Measurements from ENCODE around the gene PHACTR4. TPM values are rescaled to one million over a fixed set of nuclear protein-coding genes. Genes with fewer than 3 reads are reported as not detected.
"Not testable (repeated sequence)": the region's sequence is repeated elsewhere in the genome, so short reads cannot be mapped to it uniquely, and the experiment has no call there.

Gene PHACTR4
- total RNA-seq, 2 donors from 2014 or later, result 20.9 to 23.9 TPM

GRCh38 chr1:28421744-28422143 lies 52.2 kb downstream of the PHACTR4 start:
- no peak overlapping the region for H3K4me3 Mint-ChIP-seq
- ATAC-seq, result no peak
- H3K9me3 ChIP-seq (ENCODE audit: control insufficient read depth, low read length, poor library complexity, severe bottlenecking), result no peaks in the 10 kb centered on the region
- no peak overlapping the region for H3K27ac Mint-ChIP-seq
- H3K4me1 Mint-ChIP-seq, result peaks cover 7% of the 10 kb centered on the region
- no peak for DNase-seq
- no peaks in the 10 kb centered on the region for H3K36me3 Mint-ChIP-seq (ENCODE audit: low read depth)
- no peaks in the 10 kb centered on the region for H3K27me3 Mint-ChIP-seq

GRCh38 chr1:28426831-28427230 lies 57.3 kb downstream of the PHACTR4 start:
- H3K27me3 Mint-ChIP-seq, result no peaks in the 10 kb centered on the region
- ATAC-seq (no peak), DNase-seq (no peak)
- H3K36me3 Mint-ChIP-seq (ENCODE audit: low read depth), result peaks cover 4% of the 10 kb centered on the region
- no peak overlapping the region for H3K4me3 Mint-ChIP-seq
- no peak overlapping the region for H3K27ac Mint-ChIP-seq
- no peaks in the 10 kb centered on the region for H3K9me3 ChIP-seq (ENCODE audit: control insufficient read depth, low read length, poor library complexity, severe bottlenecking)
- peaks cover 9% of the 10 kb centered on the region for H3K4me1 Mint-ChIP-seq

DNA sequence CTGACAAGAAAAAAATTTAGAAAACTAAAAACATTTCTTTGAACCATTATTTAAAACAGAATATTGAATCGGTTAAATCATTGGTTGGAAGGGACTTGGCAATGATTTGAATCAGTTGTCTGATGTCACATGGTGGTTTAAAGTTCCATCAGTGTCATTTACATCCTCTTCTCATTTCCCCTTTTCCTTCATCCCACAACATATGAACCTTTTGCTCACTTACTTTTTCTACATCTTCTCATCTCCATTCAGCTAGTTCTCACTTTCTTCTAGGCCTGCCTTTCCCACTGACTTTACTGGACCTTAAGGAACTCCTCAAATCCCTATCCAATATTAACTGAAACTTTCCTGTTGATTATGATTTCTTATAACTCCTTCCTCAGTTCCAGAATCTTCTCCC lies 58.5 kb downstream of the PHACTR4 start:
- Mint-ChIP-seq H3K4me1 (peaks cover 9% of the 10 kb centered on the region), H3K4me3 (no peak overlapping the region), H3K36me3 (ENCODE audit: low read depth) (peaks cover 4% of the 10 kb centered on the region), H3K27me3 (no peaks in the 10 kb centered on the region), H3K27ac (no peak overlapping the region)
- DNase-seq (no peak), ATAC-seq (no peak)
- H3K9me3 ChIP-seq (ENCODE audit: control insufficient read depth, low read length, poor library complexity, severe bottlenecking), result no peaks in the 10 kb centered on the region

GRCh38 chr1:28428990-28429520 lies 59.5 kb downstream of the PHACTR4 start:
- H3K9me3 ChIP-seq (ENCODE audit: control insufficient read depth, low read length, poor library complexity, severe bottlenecking), result no peaks in the 10 kb centered on the region
- no peaks in the 10 kb centered on the region for H3K27me3 Mint-ChIP-seq
- ATAC-seq (no peak), DNase-seq (no peak)
- H3K27ac Mint-ChIP-seq, result no peak overlapping the region
- peaks cover 9% of the 10 kb centered on the region for H3K4me1 Mint-ChIP-seq
- peaks cover 4% of the 10 kb centered on the region for H3K36me3 Mint-ChIP-seq (ENCODE audit: low read depth)
- H3K4me3 Mint-ChIP-seq, result no peak overlapping the region

GRCh38 chr1:28436211-28436769 lies 66.8 kb downstream of the PHACTR4 start:
- Mint-ChIP-seq H3K4me3 (no peak overlapping the region), H3K4me1 (peaks cover 8% of the 10 kb centered on the region), H3K27ac (no peak overlapping the region), H3K36me3 (ENCODE audit: low read depth) (peaks cover 2% of the 10 kb centered on the region), H3K27me3 (no peaks in the 10 kb centered on the region)
- DNase-seq (no peak), ATAC-seq (no peak)
- no peaks in the 10 kb centered on the region for H3K9me3 ChIP-seq (ENCODE audit: control insufficient read depth, low read length, poor library complexity, severe bottlenecking)

- Mint-ChIP-seq H3K4me3 (no peak overlapping the region), H3K4me1 (peaks cover 6% of the 10 kb centered on the region), H3K36me3 (ENCODE audit: low read depth) (peaks cover 2% of the 10 kb centered on the region), H3K27me3 (no peaks in the 10 kb centered on the region), H3K27ac (no peak overlapping the region)
- DNase-seq (no peak), ATAC-seq (no peak)
- no peaks in the 10 kb centered on the region for H3K9me3 ChIP-seq (ENCODE audit: control insufficient read depth, low read length, poor library complexity, severe bottlenecking)
Observed at GRCh38 chr1:28437264-28437923, 67.9 kb downstream of the PHACTR4 start.

- H3K9me3 ChIP-seq (ENCODE audit: control insufficient read depth, low read length, poor library complexity, severe bottlenecking), result no peaks in the 10 kb centered on the region
- DNase-seq, result no peak
- Mint-ChIP-seq H3K4me3 (no peak overlapping the region), H3K27ac (no peak overlapping the region), H3K36me3 (ENCODE audit: low read depth) (peaks cover 2% of the 10 kb centered on the region), H3K27me3 (no peaks in the 10 kb centered on the region), H3K4me1 (peaks cover 9% of the 10 kb centered on the region)
- no peak for ATAC-seq
Observed at GRCh38 chr1:28437924-28438699, 68.6 kb downstream of the PHACTR4 start.

GRCh38 chr1:28439320-28439719 lies 69.8 kb downstream of the PHACTR4 start:
- Mint-ChIP-seq H3K4me1 (peaks cover 10% of the 10 kb centered on the region), H3K36me3 (ENCODE audit: low read depth) (peaks cover 2% of the 10 kb centered on the region), H3K27ac (no peak overlapping the region), H3K27me3 (no peaks in the 10 kb centered on the region), H3K4me3 (no peak overlapping the region)
- DNase-seq (no peak), ATAC-seq (no peak)
- H3K9me3 ChIP-seq (ENCODE audit: control insufficient read depth, low read length, poor library complexity, severe bottlenecking), result no peaks in the 10 kb centered on the region

DNA sequence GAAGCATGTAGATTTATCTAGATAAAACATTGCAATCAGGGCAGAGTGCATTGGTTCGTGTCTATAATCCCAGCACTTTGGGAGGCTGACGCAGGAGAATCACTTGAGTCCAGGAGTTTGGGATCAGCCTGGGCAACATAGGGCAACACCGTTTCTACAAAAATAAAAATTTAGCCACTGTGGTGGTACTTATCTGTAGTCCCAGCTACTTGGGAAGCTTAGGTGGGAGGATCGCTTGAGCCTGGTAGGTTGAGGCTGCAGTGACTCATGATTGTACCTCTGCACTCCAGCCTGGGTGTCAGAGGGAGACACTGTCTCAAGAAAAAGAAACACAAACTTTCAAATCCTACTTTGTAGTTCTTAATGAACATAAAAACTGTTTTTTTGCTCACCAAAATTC lies 72.1 kb downstream of the PHACTR4 start:
- H3K4me3 Mint-ChIP-seq, result no peak overlapping the region
- no peak for ATAC-seq
- peaks cover 10% of the 10 kb centered on the region for H3K4me1 Mint-ChIP-seq
- no peaks in the 10 kb centered on the region for H3K27me3 Mint-ChIP-seq
- peaks cover 2% of the 10 kb centered on the region for H3K36me3 Mint-ChIP-seq (ENCODE audit: low read depth)
- no peak for DNase-seq
- no peaks in the 10 kb centered on the region for H3K9me3 ChIP-seq (ENCODE audit: control insufficient read depth, low read length, poor library complexity, severe bottlenecking)
- no peak overlapping the region for H3K27ac Mint-ChIP-seq

DNA sequence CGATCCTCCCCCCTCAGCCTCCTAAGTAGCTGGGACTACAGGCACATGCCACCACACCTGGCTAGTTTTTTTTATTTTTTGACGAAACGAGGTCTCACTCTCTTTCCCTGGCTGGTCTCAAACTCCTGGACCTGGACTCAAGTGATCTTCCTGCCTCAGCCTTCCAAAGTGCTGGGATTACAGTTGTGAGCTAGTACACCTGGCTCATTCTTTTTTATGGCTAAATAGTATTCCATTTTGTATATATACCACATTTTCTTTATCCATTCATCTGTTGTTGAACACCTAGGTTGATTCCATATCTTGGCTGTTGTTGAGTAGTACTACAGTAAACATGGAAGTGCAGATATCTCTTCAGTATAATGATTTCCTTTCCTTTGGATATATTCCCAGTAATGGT lies 74.0 kb downstream of the PHACTR4 start:
- H3K9me3 ChIP-seq (ENCODE audit: control insufficient read depth, low read length, poor library complexity, severe bottlenecking), result no peaks in the 10 kb centered on the region
- peaks cover 10% of the 10 kb centered on the region for H3K4me1 Mint-ChIP-seq
- H3K36me3 Mint-ChIP-seq (ENCODE audit: low read depth), result no peaks in the 10 kb centered on the region
- ATAC-seq (no peak), DNase-seq (no peak)
- H3K27me3 Mint-ChIP-seq, result no peaks in the 10 kb centered on the region
- H3K4me3 Mint-ChIP-seq, result no peak overlapping the region
- no peak overlapping the region for H3K27ac Mint-ChIP-seq

GRCh38 chr1:28447679-28448078 lies 78.1 kb downstream of the PHACTR4 start:
- Mint-ChIP-seq H3K27ac (peak overlapping the region; percentile 47), H3K27me3 (no peaks in the 10 kb centered on the region), H3K36me3 (ENCODE audit: low read depth) (no peaks in the 10 kb centered on the region), H3K4me3 (no peak overlapping the region), H3K4me1 (peaks cover 10% of the 10 kb centered on the region)
- DNase-seq (no peak), ATAC-seq (no peak)
- H3K9me3 ChIP-seq (ENCODE audit: control insufficient read depth, low read length, poor library complexity, severe bottlenecking), result no peaks in the 10 kb centered on the region

GRCh38 chr1:28448094-28448611 lies 78.6 kb downstream of the PHACTR4 start:
- not testable (repeated sequence) for H3K9me3 ChIP-seq (ENCODE audit: control insufficient read depth, low read length, poor library complexity, severe bottlenecking); H3K4me1 Mint-ChIP-seq; H3K27me3 Mint-ChIP-seq; H3K4me3 Mint-ChIP-seq; ATAC-seq; H3K36me3 Mint-ChIP-seq (ENCODE audit: low read depth); DNase-seq
- H3K27ac Mint-ChIP-seq, result peak overlapping the region; percentile 47

DNA sequence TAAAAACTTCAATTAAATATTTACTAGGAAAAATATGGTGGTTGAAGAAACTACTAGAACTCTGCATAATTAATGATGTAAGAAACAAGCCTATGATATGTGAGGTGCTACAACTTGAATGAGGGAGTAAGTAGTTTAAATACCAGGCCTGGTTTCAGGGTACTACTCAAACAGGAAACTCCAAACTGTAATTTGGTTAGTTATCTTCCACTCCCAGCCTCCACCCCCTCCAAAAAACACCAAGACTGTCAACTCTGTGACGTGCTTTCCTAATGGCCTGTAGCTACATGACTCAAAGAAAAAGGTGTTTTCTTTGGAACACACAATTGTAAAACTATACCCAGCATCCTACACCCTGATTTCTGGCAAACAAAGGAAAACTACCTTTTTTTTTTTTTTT lies 80.4 kb downstream of the PHACTR4 start:
- no peaks in the 10 kb centered on the region for H3K9me3 ChIP-seq (ENCODE audit: control insufficient read depth, low read length, poor library complexity, severe bottlenecking)
- DNase-seq (no peak), ATAC-seq (peak; percentile 82)
- no peak overlapping the region for H3K27ac Mint-ChIP-seq
- no peaks in the 10 kb centered on the region for H3K27me3 Mint-ChIP-seq
- no peak overlapping the region for H3K4me3 Mint-ChIP-seq
- H3K4me1 Mint-ChIP-seq, result peaks cover 5% of the 10 kb centered on the region
- no peaks in the 10 kb centered on the region for H3K36me3 Mint-ChIP-seq (ENCODE audit: low read depth)
